Inflammatory macrophage treated with lipopolysaccharide for 1 hour (primary cell): Measurements from ENCODE around the gene EXOC6.
"Not testable (repeated sequence)": the region's sequence is repeated elsewhere in the genome, so short reads cannot be mapped to it uniquely, and the experiment has no call there.

Experiments used
- DNase-seq, 2 donors: peaks; one replicate each; pipeline ENCODE4 v3.0.0-alpha.2; 2020 to 2022

EXOC6 gene

DNA sequence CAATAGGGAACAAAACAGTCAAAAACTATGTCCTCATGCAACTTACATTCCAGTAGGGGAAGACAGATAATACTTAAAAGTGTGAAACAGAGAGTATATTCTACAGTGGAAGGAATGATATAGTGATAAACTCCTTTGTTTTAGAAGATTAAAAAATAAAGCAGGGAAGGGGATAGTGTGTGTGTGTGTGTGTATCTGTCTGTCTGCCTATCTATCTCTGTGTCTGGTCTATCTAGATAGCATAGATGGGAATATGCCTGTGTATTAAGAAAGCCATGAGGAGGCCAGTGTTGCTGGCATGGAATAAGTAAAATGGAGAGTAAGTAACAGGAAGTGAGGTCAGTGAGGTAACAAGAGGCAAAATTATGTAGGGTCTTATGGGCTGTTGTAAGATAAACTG lies 42.2 kb downstream of the EXOC6 start:
- DNase-seq, result no peak

DNA sequence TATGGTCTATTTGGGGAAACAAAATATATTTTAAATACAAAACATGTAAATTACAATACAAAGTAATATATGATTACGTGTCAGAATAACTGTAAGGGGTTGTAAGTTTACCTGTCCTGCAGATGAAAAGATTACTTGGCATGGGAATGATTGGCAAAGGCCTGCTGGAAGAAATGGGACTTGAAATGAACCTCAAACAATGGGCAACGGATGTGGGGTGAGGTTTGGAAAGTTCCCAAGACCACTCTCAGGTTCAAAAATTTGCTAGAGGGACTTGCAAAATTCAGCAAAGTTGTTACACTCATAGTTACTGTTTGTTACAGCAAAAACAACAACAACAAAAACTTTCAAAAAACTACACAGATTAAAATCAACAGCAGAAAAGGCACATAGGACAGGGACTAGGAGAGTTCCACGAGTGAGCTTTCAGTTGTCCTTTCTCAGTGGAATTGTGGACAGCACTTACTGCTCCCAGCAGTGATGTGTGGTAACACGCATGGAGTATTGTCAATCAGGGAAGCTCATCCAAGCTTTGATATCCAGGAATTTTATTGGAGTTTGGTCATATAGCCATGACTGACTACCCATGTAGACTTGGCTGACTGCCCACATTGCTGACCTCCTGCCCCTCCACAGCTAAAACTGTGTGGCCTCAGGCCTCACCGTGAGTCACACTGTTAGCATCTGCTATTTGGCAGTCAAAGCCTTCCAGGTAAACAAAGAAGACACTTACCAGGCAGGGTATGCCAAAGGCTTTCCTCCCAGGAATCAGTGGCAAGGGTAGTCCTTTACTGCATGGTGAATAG lies 43.8 kb downstream of the EXOC6 start:
- no peak for DNase-seq

DNA sequence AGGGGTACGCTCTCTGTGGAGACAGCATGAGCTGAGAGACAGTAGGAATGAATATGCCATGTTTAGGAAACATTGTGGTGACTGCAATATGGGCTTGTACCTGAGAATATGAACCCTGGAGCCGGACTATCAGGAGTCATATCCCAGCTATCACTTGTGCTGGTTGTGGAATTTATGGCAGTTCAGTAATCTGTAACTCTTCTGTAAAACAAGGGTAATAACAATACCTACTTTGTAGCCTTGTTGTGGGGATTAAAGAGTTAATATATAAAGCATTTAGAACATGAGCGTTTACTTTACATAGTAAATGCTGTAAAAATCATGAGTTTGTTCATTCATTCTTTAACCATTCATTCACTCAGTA lies 44.4 kb downstream of the EXOC6 start:
- no peak for DNase-seq

- no peak for DNase-seq
Measured at GRCh38 chr10:92894081-92894655, 45.8 kb downstream of the EXOC6 start.

- no peak for DNase-seq
Measured at GRCh38 chr10:92897916-92898315, 49.6 kb downstream of the EXOC6 start.

DNA sequence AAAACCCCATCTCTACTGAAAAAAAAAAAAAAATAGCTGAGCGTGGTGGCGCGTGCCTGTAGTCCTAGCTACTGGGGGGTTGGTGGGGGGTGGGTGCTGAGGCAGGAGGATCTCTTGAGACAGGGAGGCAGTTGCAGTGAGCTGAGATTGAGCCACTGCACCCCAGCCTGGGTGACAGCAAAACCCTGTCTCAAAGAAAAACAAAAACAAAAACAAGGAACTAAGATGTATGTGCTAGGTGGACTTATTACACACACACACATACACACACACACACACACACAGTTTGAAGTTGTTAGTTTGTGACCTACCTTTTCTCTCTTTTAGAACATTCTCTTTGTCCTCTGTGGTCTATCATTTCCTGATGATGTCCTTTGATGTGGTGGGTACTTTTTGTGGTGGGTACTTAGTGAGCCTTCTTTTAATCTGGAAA lies 53.5 kb downstream of the EXOC6 start:
- no peak for DNase-seq

DNA sequence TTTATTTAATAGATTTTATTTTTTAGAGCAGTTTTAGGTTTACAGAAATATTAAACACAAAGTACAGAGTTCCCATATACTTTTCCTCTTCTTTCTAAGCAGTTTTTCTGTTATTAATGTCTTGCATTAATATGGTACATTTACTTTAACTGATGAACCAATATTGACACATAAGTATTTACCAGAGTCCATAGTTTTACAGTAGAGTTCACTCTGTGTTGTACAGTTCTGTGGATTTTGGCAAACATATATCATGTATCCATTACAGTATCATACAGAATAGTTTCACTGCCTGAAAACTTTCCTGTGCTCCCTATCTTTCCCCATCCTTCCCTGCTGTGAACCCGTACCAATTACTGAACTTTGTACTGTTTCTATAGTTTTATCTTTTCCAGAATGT lies 55.3 kb downstream of the EXOC6 start:
- no peak for DNase-seq

GRCh38 chr10:92907280-92907679 lies 59.0 kb downstream of the EXOC6 start:
- no peak for DNase-seq

- DNase-seq, result not testable (repeated sequence)
Measured at GRCh38 chr10:92912631-92913030, 64.3 kb downstream of the EXOC6 start.

- no peak for DNase-seq
Measured at GRCh38 chr10:92913973-92914372, 65.7 kb downstream of the EXOC6 start.

DNA sequence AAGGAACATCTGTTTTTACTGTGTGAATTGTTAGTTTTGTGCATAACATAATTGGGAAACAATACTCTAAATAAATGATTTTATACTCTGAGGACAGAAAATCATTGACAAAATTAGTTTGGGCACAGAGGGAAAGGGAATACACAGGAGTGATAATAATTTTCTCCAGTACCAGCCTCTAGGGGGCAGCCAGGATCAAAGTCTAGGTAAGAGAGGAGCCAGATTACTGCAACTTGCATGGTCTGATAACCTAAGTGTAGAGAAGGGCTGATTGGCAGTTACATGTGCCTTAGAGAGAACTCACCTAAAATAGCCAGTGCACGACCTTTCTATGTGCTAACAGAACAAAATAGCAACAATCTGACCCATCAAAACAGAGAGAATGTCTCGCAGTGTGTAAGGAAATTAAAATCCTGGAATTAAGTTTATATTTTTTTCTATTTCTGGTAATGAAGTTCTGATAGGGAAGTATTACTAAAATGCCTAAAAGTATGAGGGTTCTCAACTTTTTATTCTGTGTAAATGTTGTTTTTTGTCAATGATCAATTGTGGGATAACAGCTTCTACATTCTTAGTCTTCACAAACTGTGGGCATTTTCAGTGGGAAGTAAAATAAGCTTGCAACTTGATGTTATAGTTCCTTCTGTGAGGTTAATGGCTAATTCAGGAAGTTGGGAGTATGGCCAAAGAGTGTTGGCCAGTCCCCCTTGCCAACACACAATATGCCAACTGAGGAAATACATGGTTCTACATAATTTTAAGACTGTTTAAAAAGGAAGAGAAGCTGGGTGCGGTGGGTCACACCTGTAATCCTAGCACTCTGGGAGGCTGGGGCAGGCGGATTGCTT lies 66.4 kb downstream of the EXOC6 start:
- peak; percentile 28 to 63 for DNase-seq

- DNase-seq, result no peak
Measured at GRCh38 chr10:92915892-92916291, 67.6 kb downstream of the EXOC6 start.

- no peak for DNase-seq
Measured at GRCh38 chr10:92916433-92916832, 68.1 kb downstream of the EXOC6 start.

DNA sequence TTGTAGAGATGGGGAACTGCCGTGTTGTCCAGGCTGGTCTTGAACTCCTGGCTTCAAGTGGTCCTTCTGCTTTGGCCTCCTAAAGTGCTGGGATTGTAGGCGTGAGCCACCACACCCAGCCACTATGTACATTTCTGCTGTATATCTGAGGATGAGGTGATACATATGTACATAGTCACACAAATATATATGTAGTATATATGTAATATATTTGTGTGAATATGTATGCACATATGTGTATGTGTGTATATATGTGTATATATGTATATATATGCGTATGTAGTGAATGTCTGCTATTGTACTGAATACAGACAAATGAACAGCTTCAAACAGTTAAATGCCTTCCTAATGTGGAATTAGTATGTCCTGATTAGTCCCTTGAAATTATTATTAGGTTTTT lies 70.3 kb downstream of the EXOC6 start:
- DNase-seq, result no peak

- DNase-seq, result no peak
Measured at GRCh38 chr10:92920866-92921265, 72.5 kb downstream of the EXOC6 start.

DNA sequence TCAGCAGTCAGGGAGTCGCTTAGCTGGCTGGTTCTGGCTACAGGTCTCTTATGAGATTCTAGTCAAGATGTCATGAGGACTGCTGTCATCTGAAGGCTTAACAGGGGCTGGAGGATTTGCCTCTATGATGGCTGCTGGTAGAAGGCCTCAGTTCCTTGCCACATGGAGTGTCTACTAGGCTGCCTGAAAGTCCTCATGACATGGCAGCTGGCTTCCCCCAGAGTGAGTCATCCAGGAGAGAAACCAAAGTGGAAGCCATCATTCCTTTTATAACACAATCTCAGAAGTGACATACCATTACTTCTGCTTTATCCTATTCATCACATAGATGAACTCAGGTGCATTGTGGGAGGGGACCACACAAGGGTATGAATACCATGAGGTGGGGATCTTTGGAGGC lies 75.1 kb downstream of the EXOC6 start:
- DNase-seq, result peak in 1 of 2 donors; percentile 19

- no peak for DNase-seq
Measured at GRCh38 chr10:92929896-92930295, 81.6 kb downstream of the EXOC6 start.

- DNase-seq, result no peak
Measured at GRCh38 chr10:92931597-92931996, 83.3 kb downstream of the EXOC6 start.

DNA sequence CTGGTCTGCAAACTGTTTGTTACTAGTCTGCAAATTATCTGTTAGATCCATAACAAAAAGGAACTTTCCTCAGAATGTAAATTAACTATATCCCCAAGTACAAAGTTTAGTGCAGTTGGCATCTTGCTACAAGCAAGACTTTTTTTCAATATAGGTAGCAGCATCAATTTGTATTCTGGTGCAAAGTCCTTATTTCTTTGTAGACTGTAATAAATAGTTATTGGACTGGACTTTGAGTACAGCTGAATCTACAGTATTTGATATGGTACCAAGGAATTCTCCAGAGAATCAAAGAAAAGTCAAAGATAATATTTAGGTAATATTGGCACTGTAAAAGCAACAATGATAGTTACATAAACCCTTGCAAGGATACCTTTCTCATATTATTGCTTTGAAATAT lies 89.6 kb downstream of the EXOC6 start:
- DNase-seq, result no peak

DNA sequence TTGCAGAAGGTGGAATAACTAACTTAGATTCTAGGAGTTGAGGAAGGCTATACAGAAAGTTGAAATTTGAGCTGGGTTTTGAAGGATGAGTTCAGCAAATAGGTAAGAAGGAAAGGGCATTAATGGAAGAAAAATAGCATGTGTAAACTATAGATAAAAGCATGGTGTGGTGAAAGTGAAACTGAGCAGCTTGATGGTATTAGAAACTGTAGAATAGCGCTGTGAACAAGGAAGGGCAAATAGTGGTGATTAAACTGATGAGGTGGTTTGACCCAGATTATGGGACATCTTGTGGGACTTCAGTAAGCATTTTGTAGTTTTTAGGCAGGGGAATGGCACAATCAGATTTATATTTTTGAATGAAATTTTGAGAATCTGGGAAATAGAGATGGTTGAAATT lies 90.5 kb downstream of the EXOC6 start:
- DNase-seq, result no peak

DNA sequence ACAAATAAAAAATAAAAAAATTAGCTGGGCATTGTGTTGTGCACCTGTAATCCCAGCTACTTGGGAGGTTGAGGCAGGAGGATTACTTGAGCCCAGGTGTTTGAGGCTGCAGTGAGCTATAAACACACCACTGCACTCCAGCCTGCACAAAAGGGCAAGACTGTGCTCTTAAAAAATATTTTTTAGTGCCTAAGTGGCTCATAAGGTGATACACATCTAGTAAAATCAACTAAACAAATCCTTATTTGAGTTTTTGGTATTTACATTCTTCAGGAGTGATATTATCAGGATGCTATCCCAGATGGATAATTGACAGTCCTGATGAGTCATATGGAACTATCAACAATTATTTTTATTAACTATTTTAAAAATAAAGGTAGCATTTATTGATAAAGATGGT lies 93.9 kb downstream of the EXOC6 start:
- DNase-seq, result no peak

GRCh38 chr10:92946491-92946890 lies 98.2 kb downstream of the EXOC6 start:
- DNase-seq, result no peak

DNA sequence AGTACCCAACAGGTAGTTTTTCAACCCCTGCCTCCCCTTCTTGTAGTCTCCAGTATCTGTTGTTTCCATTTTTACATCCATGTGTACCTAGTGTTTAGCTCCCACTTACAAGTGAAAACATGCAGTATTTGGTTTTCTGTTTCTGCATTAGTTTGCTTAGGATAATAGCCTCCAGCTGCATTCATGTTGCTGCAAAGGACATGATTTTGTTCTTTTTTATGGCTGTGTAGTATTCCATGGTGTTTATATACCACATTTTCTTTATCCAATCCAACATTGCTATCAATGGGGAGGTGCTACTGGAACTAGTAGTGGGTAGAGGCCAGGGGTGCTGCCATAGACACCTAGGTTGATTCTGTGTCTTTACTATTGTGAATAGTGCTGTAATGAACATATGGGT lies 104.3 kb downstream of the EXOC6 start:
- not testable (repeated sequence) for DNase-seq
